Measurements from ENCODE around the gene SLC3A2.

The SLC3A2 gene

GRCh38 chr11:62892077-62892922 is 11.6 kb downstream of the SLC3A2 start:
- TF ChIP-seq, protein P1, sequence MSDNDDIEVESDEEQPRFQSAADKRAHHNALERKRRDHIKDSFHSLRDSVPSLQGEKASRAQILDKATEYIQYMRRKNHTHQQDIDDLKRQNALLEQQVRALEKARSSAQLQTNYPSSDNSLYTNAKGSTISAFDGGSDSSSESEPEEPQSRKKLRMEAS (IDR thresholded peaks at IDR 0.05; ENCODE audit: low read depth, low read length): no peak
- TF ChIP-seq POLR2A (IDR thresholded peaks at IDR 0.05; ENCODE audit: extremely low read depth, insufficient read length) (no peak), MYC (IDR thresholded peaks at IDR 0.05; ENCODE audit: low read depth, low read length) (no peak)
- TF ChIP-seq, protein P2, sequence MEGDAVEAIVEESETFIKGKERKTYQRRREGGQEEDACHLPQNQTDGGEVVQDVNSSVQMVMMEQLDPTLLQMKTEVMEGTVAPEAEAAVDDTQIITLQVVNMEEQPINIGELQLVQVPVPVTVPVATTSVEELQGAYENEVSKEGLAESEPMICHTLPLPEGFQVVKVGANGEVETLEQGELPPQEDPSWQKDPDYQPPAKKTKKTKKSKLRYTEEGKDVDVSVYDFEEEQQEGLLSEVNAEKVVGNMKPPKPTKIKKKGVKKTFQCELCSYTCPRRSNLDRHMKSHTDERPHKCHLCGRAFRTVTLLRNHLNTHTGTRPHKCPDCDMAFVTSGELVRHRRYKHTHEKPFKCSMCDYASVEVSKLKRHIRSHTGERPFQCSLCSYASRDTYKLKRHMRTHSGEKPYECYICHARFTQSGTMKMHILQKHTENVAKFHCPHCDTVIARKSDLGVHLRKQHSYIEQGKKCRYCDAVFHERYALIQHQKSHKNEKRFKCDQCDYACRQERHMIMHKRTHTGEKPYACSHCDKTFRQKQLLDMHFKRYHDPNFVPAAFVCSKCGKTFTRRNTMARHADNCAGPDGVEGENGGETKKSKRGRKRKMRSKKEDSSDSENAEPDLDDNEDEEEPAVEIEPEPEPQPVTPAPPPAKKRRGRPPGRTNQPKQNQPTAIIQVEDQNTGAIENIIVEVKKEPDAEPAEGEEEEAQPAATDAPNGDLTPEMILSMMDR (IDR thresholded peaks at IDR 0.05; ENCODE audit: low read depth, low read length): no peak
- no peak for DNase-seq (ENCODE audit: low read depth)
- no peak overlapping the region for H3K4me3 ChIP-seq (ENCODE audit: low read depth, low read length)

DNA sequence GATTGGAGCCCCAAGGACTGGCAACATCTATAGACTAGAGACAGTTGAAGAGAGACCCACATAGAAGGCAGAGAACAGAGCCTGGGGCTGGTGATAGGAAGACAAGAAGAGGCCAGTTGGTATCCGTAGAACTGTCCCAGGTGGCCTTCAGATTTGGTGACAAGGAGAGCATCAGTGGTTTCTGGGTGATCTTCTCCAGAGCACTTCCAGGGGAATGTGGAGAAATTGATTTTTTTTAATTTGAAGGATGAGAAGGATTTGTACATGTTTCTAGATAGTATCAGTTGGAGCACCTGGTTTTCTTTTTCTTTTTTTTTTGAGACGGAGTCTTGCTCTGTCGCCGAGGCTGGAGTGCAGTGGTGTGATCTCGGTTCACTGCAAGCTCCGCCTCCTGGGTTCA is 14.8 kb downstream of the SLC3A2 start:
- H3K4me3 ChIP-seq (ENCODE audit: low read depth, low read length): no peak overlapping the region
- TF ChIP-seq POLR2A (IDR thresholded peaks at IDR 0.05; ENCODE audit: extremely low read depth, insufficient read length) (no peak), MYC (IDR thresholded peaks at IDR 0.05; ENCODE audit: low read depth, low read length) (no peak)
- TF ChIP-seq, protein P1 (IDR thresholded peaks at IDR 0.05; ENCODE audit: low read depth, low read length): no peak
- TF ChIP-seq, protein P2 (IDR thresholded peaks at IDR 0.05; ENCODE audit: low read depth, low read length): no peak
- DNase-seq (ENCODE audit: low read depth): no peak

DNA sequence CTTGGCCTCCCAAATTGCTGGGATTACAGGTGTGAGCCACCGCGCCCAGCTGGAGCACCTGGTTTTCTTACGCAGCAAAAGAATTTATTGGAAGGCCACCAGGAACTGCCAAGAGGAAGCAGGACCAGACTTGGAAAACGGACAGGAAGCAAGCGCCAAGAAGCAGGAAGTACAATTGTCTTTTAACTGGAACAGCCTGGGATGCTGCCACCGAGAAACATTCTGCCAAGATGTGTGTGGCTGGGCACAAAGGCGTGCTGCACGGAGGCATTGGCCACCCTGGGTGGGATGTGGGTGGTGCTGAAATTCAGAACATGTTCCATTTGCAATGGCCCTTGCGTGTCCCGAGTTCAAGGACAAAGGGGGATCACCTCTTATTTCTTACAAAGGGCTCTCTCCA is 15.4 kb downstream of the SLC3A2 start:
- no peak for DNase-seq (ENCODE audit: low read depth)
- TF ChIP-seq, protein P2 (IDR thresholded peaks at IDR 0.05; ENCODE audit: low read depth, low read length): no peak
- TF ChIP-seq POLR2A (IDR thresholded peaks at IDR 0.05; ENCODE audit: extremely low read depth, insufficient read length) (no peak), MYC (IDR thresholded peaks at IDR 0.05; ENCODE audit: low read depth, low read length) (no peak)
- TF ChIP-seq, protein P1 (IDR thresholded peaks at IDR 0.05; ENCODE audit: low read depth, low read length): no peak
- no peak overlapping the region for H3K4me3 ChIP-seq (ENCODE audit: low read depth, low read length)

DNA sequence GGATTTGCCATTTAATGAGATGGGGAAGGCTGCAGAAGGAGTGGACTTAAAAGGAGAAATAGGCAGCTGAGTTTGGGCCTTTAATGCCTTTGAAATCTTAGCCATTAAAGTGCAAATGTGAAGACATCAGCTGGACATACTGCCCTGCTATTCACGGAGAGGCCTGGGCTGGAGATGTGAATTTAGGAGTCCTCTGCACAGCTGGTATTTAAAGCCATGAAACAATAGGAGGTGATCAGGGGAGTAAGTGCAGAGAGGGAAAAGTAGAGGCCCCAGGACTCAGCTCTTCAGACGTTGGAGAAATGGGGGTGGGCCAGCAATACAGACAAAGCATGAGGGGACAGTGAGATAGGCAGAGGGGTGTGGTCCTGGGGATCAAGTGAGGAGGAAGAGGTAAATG is 16.6 kb downstream of the SLC3A2 start:
- no peak overlapping the region for H3K4me3 ChIP-seq (ENCODE audit: low read depth, low read length)
- no peak for DNase-seq (ENCODE audit: low read depth)
- TF ChIP-seq POLR2A (IDR thresholded peaks at IDR 0.05; ENCODE audit: extremely low read depth, insufficient read length): no peak

- H3K4me3 ChIP-seq (ENCODE audit: low read depth, low read length): no peak overlapping the region
- TF ChIP-seq POLR2A (IDR thresholded peaks at IDR 0.05; ENCODE audit: extremely low read depth, insufficient read length): no peak
- TF ChIP-seq, protein P1 (IDR thresholded peaks at IDR 0.05; ENCODE audit: low read depth, low read length): no peak
- TF ChIP-seq MYC (IDR thresholded peaks at IDR 0.05; ENCODE audit: low read depth, low read length): no peak
- TF ChIP-seq, protein P2 (IDR thresholded peaks at IDR 0.05; ENCODE audit: low read depth, low read length): no peak
- DNase-seq (ENCODE audit: low read depth): no peak
Observed at GRCh38 chr11:62898027-62898426, 17.3 kb downstream of the SLC3A2 start.

DNA sequence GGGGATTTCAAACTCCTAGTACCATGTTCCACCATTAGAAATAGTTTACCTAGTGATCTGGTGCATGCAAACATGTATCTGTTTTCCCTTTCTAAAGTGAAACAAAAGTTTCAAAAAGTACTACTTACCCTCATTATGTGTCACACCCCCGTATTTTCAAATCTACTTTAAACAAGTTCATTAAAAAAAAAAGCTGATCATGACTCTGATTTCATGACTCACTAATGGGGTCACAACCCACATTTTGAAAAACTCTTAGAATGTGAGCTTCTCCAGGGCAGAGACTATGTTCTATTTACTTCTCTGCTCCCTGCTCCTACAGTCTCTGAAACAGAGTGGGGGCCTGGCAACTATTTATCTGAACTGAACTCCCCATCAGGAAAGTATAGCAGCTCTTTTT is 22.2 kb downstream of the SLC3A2 start:
- no peak overlapping the region for H3K4me3 ChIP-seq (ENCODE audit: low read depth, low read length)
- TF ChIP-seq, protein P1 (IDR thresholded peaks at IDR 0.05; ENCODE audit: low read depth, low read length): no peak
- TF ChIP-seq, protein P2 (IDR thresholded peaks at IDR 0.05; ENCODE audit: low read depth, low read length): no peak
- TF ChIP-seq MYC (IDR thresholded peaks at IDR 0.05; ENCODE audit: low read depth, low read length): no peak
- no peak for TF ChIP-seq POLR2A (IDR thresholded peaks at IDR 0.05; ENCODE audit: extremely low read depth, insufficient read length)
- no peak for DNase-seq (ENCODE audit: low read depth)

All from NB4 (cell line).